ENCODE data around the gene ZNF639.
"Not testable (repeated sequence)": the region's sequence is repeated elsewhere in the genome, so short reads cannot be mapped to it uniquely, and the experiment has no call there.

DNA sequence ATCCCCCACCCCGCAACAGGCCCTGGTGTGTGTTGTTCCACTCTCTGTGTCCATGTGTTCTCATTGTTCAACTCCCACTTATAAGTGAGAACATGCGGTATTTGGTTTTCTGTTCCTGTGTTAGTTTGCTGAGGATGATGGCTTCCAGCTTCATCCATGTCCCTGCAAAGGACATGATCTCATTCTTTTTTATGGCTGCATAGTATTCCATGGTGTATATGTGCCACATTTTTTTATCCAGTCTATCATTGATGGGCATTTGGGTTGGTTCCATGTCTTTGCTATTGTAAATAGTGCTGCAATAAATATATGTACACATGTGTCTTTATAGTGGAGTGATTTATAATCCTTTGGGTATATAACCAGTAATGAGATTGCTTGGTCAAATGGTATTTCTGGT, 48.4 kb upstream of the ZNF639 start:
- TF ChIP-seq, protein P1, sequence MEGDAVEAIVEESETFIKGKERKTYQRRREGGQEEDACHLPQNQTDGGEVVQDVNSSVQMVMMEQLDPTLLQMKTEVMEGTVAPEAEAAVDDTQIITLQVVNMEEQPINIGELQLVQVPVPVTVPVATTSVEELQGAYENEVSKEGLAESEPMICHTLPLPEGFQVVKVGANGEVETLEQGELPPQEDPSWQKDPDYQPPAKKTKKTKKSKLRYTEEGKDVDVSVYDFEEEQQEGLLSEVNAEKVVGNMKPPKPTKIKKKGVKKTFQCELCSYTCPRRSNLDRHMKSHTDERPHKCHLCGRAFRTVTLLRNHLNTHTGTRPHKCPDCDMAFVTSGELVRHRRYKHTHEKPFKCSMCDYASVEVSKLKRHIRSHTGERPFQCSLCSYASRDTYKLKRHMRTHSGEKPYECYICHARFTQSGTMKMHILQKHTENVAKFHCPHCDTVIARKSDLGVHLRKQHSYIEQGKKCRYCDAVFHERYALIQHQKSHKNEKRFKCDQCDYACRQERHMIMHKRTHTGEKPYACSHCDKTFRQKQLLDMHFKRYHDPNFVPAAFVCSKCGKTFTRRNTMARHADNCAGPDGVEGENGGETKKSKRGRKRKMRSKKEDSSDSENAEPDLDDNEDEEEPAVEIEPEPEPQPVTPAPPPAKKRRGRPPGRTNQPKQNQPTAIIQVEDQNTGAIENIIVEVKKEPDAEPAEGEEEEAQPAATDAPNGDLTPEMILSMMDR (optimal IDR thresholded peaks at IDR 0.05 in 1 of 3, IDR thresholded peaks at IDR 0.05 in 1 of 3, conservative IDR thresholded peaks at IDR 0.05 in 1 of 3; ENCODE audit: extremely low read depth in 1 of 3, insufficient read depth in 2 of 3, low read length in 3 of 3) = not testable (repeated sequence)
- TF ChIP-seq EZH2 (IDR thresholded peaks at IDR 0.05; ENCODE audit: low read length) = not testable (repeated sequence)
